SKM-1 (cell line): ENCODE results near the gene VPS52.
"Not testable (repeated sequence)": the region's sequence is repeated elsewhere in the genome, so short reads cannot be mapped to it uniquely, and the experiment has no call there.

Experiments
- DNase-seq: peaks from one replicate; lab custom pipeline; 2025; ENCODE audit not compliant: unreplicated experiment; lab: John Stamatoyannopoulos, UW

Gene VPS52

DNA sequence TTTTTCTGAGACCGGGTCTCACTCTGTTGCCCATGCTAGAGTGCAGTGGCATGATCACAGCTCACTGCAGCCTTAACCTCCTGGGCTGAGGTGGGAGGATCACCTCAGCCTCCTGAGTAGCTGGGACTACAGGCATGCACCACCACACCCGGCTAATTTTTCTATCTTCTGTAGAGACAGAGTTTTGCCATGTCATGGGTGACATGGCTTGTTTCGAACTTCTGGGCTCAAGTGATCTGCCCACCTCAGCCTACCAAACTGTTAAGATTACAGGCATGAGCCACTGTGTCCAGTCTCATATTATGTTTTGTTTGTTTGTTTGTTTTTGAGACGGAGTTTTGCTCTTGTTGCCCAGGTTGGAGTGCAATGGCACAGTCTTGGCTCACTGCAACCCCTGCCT lies 13.5 kb upstream of the VPS52 start:
- DNase-seq: not testable (repeated sequence)

DNA sequence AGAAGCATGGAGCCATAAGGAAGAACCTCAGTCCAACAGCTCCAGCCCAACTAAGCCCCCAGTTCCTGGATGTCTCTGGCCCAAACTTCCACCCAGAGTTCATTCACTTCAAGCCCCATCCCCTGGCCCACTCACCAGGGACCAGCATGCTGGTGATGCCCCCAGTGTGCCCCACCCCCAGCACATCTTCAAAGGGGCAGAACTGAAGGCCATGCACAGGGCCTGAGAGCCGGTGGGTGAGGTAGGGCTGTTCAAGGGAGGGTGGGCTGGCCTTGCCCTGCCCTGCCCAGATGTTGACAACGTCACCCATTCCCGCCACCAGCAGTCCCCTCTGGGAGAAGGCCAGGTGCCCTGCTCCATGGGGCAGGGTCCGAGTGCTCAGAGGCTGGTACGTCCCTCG lies 8.9 kb upstream of the VPS52 start:
- DNase-seq: no peak

DNA sequence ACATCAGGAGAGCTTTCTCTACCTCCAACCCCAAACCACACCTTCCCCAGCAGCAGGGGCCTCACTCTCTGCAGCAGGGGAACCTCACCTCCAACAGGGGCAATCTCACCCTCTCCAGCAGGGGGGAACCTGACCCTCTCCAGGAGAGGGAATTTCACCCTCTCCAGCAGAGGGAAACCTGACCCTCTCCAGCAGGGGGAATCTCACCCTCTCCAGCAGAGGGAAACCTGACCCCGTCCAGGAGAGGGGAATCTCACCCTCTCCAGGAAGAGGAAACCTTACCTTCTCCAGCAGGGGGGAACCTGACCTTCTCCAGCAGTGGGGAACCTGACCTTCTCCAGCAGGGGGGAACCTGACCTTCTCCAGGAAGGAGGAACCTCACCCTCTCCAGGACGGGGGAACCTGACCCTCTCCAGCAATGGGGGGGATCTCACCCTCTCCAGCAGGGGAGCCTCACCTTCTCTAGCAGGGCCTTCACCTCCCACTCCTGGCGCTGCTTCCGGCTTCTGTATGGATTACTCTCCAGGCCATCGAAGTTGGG lies 8.4 kb upstream of the VPS52 start:
- DNase-seq: no peak

DNA sequence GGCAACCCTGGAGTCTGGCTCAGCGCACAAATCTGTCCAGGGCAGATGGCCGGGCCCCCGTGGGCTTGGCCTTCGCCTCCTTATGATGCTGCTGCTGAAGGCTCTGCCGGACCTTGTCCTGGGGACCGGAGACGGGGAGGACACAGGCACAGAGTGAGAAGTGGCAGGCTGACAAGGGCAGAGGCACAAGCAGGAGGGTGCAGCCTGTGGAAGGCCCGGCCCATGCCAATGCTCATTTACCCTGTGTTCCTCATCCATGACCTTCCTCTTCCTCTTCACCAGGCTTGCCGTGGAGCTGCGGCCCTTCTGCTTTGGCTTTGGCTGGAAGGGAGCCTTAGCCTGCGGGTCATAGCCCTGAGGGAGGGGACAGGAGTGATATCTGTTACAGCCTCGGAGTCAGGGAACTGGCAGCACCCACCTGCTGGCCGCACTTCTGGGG lies 7.6 kb upstream of the VPS52 start:
- DNase-seq: no peak

DNA sequence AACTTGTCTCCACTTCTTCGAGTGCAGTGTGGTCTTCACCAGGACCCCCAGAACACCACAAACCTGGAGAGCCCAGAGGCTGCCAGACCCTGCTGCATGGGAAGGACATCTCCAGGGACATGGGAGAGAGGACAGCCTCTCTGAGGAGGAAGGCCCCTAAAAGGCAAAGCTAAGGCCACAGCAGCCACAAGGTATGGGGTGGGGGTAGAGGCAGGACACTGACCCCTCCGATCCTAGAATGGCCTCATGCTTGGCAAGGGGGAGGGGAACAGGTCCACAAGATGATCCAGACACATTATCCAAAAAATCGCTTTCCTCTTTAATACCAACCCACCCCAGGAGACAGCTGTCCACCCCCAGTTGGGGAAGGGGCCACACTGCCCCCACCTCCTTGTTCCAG lies 7.1 kb upstream of the VPS52 start:
- no peak for DNase-seq

DNA sequence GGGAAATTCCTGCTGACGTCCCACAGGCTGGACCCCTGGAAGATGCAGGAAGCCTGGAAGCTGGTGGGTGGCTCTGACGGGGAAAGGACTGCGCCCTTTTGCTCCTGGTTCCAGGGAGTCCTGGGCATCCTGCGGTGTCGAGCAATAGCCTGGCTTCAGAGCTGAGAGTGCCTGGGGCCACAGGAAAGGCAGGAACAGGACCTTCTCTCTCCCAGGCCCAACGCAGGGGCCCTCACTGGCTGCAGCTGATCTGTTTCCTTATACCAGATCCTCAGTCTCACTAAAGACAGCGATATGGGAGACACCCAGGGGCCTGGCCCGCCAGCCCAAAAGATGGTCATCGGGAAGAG lies 6.7 kb upstream of the VPS52 start:
- DNase-seq: no peak

DNA sequence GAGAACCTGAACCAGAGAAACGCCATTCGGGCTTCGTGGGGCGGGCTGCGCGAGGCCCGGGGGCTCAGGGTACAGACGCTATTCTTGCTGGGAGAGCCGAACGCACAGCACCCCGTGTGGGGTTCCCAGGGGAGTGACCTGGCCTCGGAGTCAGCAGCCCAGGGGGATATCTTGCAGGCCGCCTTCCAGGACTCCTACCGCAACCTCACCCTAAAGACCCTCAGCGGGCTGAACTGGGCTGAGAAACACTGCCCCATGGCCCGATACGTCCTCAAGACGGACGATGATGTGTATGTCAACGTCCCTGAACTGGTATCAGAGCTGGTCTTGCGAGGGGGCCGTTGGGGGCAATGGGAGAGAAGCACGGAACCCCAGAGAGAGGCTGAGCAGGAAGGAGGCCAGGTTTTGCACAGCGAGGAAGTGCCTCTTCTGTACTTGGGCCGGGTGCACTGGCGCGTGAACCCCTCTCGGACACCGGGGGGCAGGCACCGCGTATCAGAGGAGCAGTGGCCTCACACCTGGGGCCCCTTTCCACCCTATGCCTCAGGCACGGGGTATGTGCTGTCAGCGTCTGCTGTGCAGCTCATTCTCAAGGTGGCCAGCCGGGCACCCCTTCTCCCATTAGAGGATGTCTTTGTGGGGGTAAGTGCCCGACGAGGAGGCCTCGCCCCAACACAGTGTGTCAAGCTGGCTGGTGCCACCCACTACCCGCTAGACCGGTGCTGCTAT lies 6.2 kb upstream of the VPS52 start:
- DNase-seq: no peak

DNA sequence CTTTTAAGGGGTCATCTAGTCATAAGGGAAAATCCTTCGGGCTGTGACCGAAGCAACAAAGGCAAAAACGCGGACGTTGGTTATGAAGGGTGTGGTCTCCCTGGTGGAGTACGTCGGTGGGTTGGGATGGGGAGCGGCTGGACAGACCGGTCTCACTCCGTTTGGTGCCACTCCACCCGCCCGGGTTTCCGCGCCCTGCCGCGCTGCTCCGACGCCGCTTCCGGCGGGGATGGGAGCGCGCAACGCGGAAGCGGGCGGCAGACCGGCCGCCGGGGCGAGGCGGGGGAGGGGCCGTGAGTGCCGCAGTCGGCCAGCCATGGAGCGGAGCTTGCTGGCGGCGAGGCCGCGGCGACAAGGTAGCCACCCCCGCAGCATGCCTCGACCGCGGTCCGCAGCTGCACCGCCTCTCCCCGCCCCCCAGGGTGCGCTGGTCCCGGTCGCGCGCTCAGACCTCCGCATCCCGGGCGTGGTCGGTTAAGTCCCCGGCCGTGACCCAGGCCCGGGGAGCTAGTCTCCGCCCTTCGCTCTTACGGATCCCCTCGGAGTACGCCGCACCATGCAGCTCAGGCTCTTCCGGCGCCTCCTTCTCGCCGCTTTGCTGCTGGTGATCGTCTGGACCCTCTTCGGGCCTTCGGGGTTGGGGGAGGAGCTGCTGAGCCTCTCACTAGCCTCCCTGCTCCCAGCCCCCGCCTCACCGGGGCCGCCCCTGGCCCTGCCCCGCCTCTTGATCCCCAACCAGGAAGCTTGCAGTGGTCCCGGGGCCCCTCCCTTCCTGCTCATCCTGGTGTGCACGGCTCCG lies 5.4 kb upstream of the VPS52 start, which contains the start of gene B3GALT4:
B3GALT4 (plus strand) TSS at position 260 of the 799 bp plus-strand sequence; CDS start at position 557, 297 bp downstream.
- DNase-seq: no peak

DNA sequence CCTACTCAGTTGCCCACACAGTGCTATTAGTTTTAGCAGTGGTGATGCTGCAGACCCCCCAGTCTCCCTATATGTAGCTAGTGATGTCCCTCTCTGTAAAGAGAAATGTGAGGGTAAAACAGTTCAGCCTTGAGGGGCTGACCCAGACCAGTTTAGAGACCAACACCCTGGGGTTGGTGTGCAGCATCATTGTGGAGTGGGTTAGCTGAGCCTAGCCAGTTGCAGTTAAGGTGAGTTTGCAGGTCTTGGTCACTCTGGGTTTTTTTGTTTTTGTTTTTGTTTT lies 4.8 kb upstream of the VPS52 start:
- DNase-seq: no peak

DNA sequence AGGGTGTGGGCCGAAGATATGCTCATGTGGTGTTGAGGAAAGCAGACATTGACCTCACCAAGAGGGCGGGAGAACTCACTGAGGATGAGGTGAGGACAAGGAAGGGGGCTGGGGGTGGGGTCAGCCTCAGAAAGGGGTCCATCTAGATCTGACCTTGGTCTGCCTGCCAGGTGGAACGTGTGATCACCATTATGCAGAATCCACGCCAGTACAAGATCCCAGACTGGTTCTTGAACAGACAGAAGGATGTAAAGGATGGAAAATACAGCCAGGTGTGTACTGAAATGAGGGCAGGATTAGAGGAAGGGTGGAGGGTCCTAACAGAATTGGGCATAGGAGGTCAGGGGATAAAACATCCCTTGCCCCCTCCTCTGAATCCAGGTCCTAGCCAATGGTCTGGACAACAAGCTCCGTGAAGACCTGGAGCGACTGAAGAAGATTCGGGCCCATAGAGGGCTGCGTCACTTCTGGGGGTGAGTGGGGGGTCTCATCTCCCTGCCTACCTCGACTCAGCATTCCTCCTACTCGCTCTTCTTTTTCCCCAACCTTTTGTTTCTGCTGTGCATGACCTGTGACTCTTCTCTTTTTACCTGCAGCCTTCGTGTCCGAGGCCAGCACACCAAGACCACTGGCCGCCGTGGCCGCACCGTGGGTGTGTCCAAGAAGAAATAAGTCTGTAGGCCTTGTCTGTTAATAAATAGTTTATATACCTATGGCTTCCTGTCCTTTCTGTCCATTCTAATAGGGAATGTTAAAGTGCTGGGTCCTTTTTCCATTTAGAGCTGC lies 4.3 kb upstream of the VPS52 start:
- not testable (repeated sequence) for DNase-seq

DNA sequence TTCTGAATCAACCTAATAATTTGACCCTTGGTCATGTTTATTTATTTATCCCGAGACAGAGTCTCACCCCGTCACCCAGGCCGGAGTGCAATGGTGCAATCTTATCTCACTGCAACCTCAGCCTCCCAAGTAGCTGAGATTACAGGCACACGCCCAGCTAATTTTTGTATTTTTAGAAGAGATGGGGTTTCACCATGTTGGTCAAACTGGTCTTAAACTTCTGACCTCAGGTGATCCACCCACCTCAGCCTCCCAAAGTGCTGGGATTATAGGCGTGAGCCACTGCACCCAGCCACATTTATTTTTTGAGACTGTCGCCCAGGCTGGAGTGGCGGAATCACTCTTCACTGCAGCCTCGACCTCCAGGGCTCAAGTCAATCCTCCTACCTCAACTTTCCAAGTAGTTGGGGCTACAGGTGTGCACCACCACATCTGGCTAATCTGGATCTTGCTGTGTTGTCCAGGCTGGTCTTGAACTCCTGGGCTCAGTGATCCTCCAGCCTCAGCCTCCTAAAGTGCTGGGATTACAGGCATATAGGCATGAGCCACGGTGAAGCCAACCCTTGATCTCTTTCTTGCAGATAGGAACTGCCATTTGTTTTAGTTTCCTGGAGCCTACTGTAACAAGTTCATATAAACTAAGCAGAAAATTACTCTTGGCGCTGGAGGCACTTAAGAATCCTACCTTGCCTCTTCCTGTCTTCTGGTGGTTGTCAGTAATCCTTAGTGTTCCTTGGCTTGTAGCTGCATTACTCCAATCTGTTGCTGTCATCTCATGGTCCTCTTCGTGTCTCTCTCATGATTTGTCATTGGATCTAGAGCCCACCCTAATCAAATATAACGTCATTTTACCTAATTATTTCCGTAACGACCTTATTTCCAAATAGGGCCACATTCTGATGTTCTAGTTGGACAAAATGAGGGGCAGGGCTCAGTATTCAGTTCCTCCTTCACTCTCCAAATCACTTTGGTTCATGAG lies 2.5 kb upstream of the VPS52 start:
- no peak for DNase-seq

DNA sequence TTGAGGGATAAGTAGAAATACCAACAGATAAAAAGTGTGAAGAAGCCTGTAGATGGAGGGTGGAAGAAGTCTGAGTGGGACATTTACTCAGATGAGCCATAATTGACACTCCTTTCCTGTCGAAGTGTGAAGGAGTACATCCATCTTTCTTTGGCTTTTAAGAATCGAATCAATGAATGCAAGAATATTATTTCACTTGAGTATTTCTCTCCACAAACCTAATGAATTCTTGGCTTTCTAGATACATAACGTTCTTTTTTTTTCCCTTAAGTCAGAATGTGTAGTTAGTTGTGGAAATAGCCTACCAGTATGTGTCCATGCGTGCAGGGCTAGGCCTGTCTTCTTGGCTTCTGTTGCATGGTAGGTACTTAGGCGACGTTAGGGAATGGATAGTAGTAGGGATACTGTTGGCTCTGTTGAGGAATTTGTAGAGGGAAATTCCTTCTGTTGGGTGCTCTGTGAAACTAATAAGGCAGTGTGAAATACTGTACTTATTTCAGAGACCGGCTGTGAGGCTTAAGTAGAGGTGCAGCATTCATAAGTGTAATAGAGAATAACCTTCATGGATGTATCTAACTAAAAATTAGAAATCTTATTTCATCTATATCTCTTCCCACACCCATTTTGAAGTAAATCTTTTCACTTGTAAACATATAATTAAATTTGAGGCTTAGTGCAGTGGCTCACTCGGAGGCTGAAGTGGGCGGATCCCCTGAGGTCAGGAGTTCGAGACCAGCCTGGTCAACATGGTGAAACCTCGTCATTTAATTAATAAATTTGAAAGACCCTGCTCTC lies 1.6 kb upstream of the VPS52 start:
- DNase-seq: no peak

DNA sequence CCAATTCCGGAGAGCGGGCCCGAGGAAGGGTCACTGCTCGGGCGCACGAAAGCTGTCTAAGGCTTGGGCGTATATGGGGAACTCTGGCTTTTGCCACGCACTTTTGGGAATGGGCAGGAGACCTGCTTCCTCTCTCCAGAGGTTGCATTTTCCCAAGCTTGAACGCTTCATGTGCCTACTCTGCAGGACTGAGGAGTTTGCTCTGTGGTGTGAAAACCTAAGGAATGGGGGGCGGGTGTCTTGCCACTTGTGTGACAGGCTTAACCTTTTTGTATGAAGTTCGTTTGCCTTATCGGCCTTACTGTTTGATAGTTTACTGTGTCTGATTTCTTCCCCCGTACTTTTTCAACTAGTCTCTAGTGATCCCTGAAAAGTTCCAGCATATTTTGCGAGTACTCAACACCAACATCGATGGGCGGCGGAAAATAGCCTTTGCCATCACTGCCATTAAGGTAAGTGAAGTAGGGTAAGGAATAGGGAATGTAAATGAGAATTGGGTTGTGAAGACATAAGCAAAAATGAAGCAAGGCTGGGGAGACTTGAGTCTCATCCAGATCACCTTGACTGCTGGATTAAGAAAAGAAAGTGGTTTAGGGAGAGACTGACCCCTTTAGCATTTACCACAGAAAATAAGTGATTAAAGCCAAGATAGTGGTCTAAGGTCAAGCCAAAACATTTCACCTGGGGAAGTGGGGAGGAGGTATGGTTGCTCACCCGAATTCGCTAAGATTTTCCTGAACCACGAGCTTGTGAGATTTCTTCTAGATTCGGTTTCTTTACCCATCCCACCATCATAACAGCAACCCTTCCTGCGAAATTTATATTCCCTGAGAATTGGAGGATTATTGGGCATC lies 826 bp upstream of the VPS52 start:
- no peak for DNase-seq

DNA sequence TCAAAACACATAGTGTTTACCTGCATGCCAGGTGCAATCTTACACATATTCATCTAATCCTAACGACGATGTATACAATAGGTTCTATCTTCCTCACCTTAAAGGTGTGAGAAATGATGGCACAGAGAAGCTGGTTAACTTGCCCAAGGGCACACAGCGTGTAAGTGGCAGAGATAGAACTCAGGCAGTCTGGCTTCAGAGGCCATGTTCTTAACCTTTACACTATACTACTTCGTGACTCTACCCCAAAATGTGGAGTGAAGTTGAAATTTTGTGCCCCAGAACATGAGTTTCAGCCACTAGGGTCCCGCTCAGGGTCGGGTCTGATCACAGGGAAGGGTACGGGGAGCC lies 584 bp downstream of the VPS52 start:
- DNase-seq: no peak

DNA sequence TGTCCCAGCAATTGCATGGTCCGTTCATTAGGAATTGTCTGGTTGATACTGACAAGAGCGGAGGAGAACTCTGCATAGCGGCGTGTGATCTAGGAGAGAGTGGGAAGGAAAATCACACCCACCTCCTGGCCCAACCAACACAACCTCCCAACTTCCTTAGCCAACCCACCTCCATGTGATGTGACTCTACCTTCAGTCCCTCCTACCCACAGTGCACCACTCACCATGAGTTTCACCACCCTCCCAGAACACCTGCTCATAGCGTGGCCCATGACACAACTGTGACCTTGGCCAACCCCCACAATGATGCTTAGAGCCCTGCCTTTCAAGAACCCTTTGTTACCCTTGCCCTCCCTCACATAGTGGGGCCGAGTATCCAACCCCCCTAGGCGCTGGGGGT lies 7.7 kb downstream of the VPS52 start:
- DNase-seq: no peak

DNA sequence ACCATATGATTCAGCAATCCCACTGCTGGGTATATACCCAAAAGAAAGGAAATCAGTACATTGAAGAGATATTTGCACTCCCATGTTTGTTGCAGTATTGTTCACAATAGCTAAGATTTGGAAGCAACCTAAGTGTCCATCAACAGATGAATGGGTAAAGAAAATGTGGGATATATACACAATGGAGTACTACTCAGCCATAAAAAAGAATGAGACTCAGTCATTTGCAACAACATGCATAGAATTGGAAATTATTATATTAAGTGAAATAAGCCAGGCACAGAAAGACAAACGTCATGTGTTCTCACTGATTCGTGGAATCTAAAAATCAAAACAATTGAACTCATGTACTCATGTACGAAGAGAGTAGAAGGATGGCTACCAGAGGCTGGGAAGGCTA lies 9.2 kb downstream of the VPS52 start:
- DNase-seq: not testable (repeated sequence)

DNA sequence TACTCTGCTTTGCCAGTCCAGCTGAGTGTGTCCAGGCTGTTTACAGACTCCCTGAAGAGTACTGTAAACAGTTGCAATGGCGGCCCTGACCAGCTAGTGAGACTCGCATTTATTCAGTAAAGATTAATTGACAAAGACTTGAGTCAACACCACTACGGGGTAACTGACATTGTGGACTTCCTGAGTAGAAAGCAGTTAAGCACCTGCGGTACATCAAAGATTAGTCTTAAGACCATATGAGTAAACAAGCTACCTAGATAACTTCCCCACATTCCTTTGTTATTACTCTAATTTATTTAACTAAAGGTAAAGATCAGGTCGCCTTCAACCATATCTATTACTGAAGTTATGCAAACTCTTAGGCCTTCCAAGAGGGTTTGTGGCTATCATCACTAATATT lies 12.6 kb downstream of the VPS52 start:
- DNase-seq: no peak

DNA sequence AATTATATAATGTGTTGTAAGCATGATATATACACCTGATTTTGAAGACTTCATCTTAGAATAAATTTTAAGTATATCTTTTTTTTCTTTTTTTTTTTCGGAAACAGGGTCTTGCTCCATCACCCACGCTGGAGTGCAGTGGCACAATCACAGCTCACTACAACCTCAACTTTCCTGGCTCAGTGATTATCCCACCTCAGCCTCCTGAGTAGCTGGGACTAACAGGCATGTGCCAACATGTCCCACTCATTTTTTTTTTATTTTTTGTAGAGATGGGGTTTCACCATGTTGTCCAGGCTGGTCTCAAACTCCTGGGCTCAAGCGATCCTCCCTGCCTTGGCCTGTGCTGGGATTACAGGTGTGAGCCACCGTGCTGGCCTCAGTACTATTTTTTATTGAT lies 17.1 kb downstream of the VPS52 start:
- no peak for DNase-seq

DNA sequence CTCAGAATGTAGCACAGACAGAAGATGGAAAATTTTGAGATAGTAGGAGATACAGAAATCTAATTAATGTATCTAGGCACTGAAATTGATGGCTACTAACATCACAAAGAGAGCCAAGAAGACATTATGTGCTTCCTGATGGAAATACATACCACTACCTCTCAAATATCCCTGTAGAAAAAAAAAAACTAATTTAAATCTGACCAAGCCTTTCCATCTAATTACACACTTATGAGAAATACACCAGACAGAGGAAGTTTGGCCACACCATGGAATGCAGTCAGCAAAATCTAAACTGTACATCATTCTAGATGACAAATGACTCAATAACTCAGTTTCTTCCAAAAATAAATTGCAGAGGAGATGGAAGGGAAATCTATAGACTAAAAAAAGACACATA lies 18.9 kb downstream of the VPS52 start:
- no peak for DNase-seq
